H1 (cell line): Measurements from ENCODE around the gene UBQLNL. TPM values are rescaled to one million over a fixed set of nuclear protein-coding genes. Genes with fewer than 3 reads are reported as not detected.

ENCODE experiments used
- CTCF ChIA-PET: fragments of 300-600 bp; sonication (Branson Sonifier 250); formaldehyde crosslinking; loops from one replicate; lab custom pipeline; 2021; ENCODE audit not compliant: partially characterized antibody; lab: Charles Lee
- POLR2A ChIA-PET: fragments of 300-600 bp; sonication (Branson Sonifier 250); formaldehyde crosslinking; loops from one replicate; lab custom pipeline; 2021; ENCODE audit warnings: inconsistent platforms; ENCODE audit not compliant: partially characterized antibody; lab: Charles Lee
- DNase-seq, 2 experiments: peaks; one replicate each; pipeline versions ENCODE4 v3.0.0 to v3.0.0-alpha.2; 2010 to 2022; ENCODE audit warnings: low spot score in 2 of 2, low read depth in 1 of 2, mixed read lengths in 1 of 2
- FAIRE-seq: peaks from 2 replicates; lab custom pipeline; 2011; peaks lifted over from hg19 to GRCh38; lab: Jason Lieb, UNC
- H2AFZ ChIP-seq: 2 replicates; pipeline ENCODE4 v1.8.1; 2012; ENCODE audit warnings: low read length, inconsistent platforms
- H2AK5ac ChIP-seq: 2 replicates; pipeline ENCODE4 v1.6.1; 2013; ENCODE audit warnings: low read depth, low read length
- H2BK120ac ChIP-seq: replicated peaks from 2 replicates; pipeline ENCODE3; 2013; ENCODE audit warnings: low read depth, low read length, inconsistent platforms
- H2BK12ac ChIP-seq: 2 replicates; pipeline ENCODE4 v1.6.1; 2013; ENCODE audit warnings: low read depth, low read length
- H2BK15ac ChIP-seq: 2 replicates; pipeline ENCODE4 v1.6.1; 2013; ENCODE audit warnings: low read length
- H2BK20ac ChIP-seq: 2 replicates; pipeline ENCODE4 v1.6.1; 2013; ENCODE audit warnings: low read length
- H2BK5ac ChIP-seq: 2 replicates; pipeline ENCODE4 v1.6.1; 2013; ENCODE audit warnings: low read depth, low read length
- H3K14ac ChIP-seq: 2 replicates; pipeline ENCODE4 v1.6.1; 2013; ENCODE audit warnings: inconsistent platforms; ENCODE audit not compliant: insufficient read length
- H3K18ac ChIP-seq: 2 replicates; pipeline ENCODE4 v1.6.1; 2013; ENCODE audit warnings: low read length; ENCODE audit errors: extremely low read depth
- H3K23ac ChIP-seq: 2 replicates; pipeline ENCODE4 v1.6.1; 2013; ENCODE audit warnings: inconsistent platforms; ENCODE audit not compliant: insufficient read length
- H3K23me2 ChIP-seq: 2 replicates; pipeline ENCODE4 v1.6.1; 2013; ENCODE audit warnings: low read depth, low read length
- H3K27ac ChIP-seq: 2 replicates; pipeline ENCODE4 v1.6.1; 2011; ENCODE audit warnings: low read depth, low read length, inconsistent platforms
- H3K27me3 ChIP-seq, 4 experiments: replicated peaks in 1 of 4; 1 replicate in 1 of 4; 2 replicates in 3 of 4; pipeline versions ENCODE4 v1.6.1 to v1.8.1; 2011 to 2013; ENCODE audit warnings: low read length in 3 of 4, mild to moderate bottlenecking in 3 of 4, inconsistent platforms in 2 of 4, mixed read lengths in 2 of 4, moderate library complexity in 1 of 4; ENCODE audit not compliant: control insufficient read depth in 3 of 4, insufficient read depth in 3 of 4; ENCODE audit errors: extremely low read depth in 1 of 4
- H3K36me3 ChIP-seq, 4 experiments: 2 replicates each; pipeline versions ENCODE4 v1.6.1 to v1.8.1; 2011 to 2013; ENCODE audit warnings: mild to moderate bottlenecking in 4 of 4, low read length in 3 of 4, moderate library complexity in 2 of 4, control low read depth in 1 of 4, inconsistent platforms in 1 of 4; ENCODE audit not compliant: insufficient read depth in 4 of 4, control insufficient read depth in 2 of 4
- H3K4ac ChIP-seq: replicated peaks from 2 replicates; pipeline ENCODE3; 2013; ENCODE audit warnings: low read length, low read depth, mixed read lengths, inconsistent platforms; ENCODE audit not compliant: insufficient read length
- H3K4me1 ChIP-seq, 4 experiments: replicated peaks in 1 of 4; 1 replicate in 1 of 4; 2 replicates in 3 of 4; pipeline versions ENCODE4 v1.6.1 to v1.8.1; 2011 to 2013; ENCODE audit warnings: low read length in 3 of 4, inconsistent platforms in 2 of 4, mixed read lengths in 1 of 4; ENCODE audit not compliant: insufficient read depth in 4 of 4, control insufficient read depth in 3 of 4
- H3K4me2 ChIP-seq, 2 experiments: 2 replicates each; pipeline versions ENCODE4 v1.6.1 to v1.8.1; 2011 to 2013; ENCODE audit warnings: low read depth in 2 of 2, low read length in 2 of 2, control low read depth in 1 of 2, inconsistent platforms in 1 of 2, mild to moderate bottlenecking in 1 of 2; ENCODE audit not compliant: insufficient read depth in 1 of 2
- H3K4me3 ChIP-seq, 4 experiments: fragments of 200-600, 300-600 bp in 1 of 4; sonication (generic), shearing (Covaris generic), sonication (Bioruptor Twin) in 1 of 4; 2 replicates each; pipeline versions ENCODE4 v1.5.1 to v1.8.1; 2011 to 2016; ENCODE audit warnings: low read length in 4 of 4, low read depth in 3 of 4, control low read depth in 2 of 4, inconsistent platforms in 2 of 4, mild to moderate bottlenecking in 2 of 4, mixed read lengths in 1 of 4, moderate library complexity in 1 of 4; ENCODE audit not compliant: insufficient read depth in 2 of 4; ENCODE audit errors: extremely low read depth in 1 of 4
- H3K56ac ChIP-seq: replicated peaks from 2 replicates; pipeline ENCODE3; 2013; ENCODE audit warnings: low read depth, mild to moderate bottlenecking, mixed read lengths, low read length, inconsistent platforms; ENCODE audit not compliant: insufficient read length
- H3K79me1 ChIP-seq: 2 replicates; pipeline ENCODE4 v1.6.1; 2013; ENCODE audit warnings: low read depth, low read length, control low read depth
- H3K79me2 ChIP-seq, 2 experiments: 2 replicates each; pipeline versions ENCODE4 v1.6.1 to v1.8.1; 2012 to 2013; ENCODE audit warnings: low read length in 2 of 2, mild to moderate bottlenecking in 2 of 2, inconsistent platforms in 1 of 2; ENCODE audit not compliant: insufficient read depth in 2 of 2, control insufficient read depth in 1 of 2
- H3K9ac ChIP-seq, 4 experiments: replicated peaks in 1 of 4; 1 replicate in 1 of 4; 2 replicates in 3 of 4; pipeline versions ENCODE4 v1.6.1 to v1.8.1; 2011 to 2013; ENCODE audit warnings: low read depth in 3 of 4, low read length in 3 of 4, control low read depth in 2 of 4, mild to moderate bottlenecking in 2 of 4, moderate library complexity in 2 of 4, inconsistent platforms in 1 of 4; ENCODE audit errors: extremely low read depth in 1 of 4
- H3K9me3 ChIP-seq, 2 experiments: 2 replicates each; pipeline versions ENCODE4 v1.6.1 to v1.8.1; 2012 to 2013; ENCODE audit warnings: mild to moderate bottlenecking in 2 of 2, moderate library complexity in 2 of 2, control low read depth in 1 of 2, inconsistent platforms in 1 of 2, low read depth in 1 of 2, low read length in 1 of 2, mixed read lengths in 1 of 2; ENCODE audit not compliant: insufficient read depth in 2 of 2
- H4K20me1 ChIP-seq, 2 experiments: replicated peaks in 1 of 2; 2 replicates each; pipeline versions ENCODE3 to v1.8.1; 2011 to 2013; ENCODE audit warnings: inconsistent platforms in 2 of 2, low read length in 2 of 2, mild to moderate bottlenecking in 1 of 2; ENCODE audit not compliant: insufficient read depth in 2 of 2, control insufficient read depth in 1 of 2
- H4K5ac ChIP-seq: 2 replicates; pipeline ENCODE4 v1.6.1; 2013; ENCODE audit warnings: low read length, low read depth, mixed read lengths, inconsistent platforms; ENCODE audit not compliant: insufficient read length
- H4K8ac ChIP-seq: 2 replicates; pipeline ENCODE4 v1.8.0; 2013; ENCODE audit warnings: mild to moderate bottlenecking, moderate library complexity, low read length, inconsistent platforms; ENCODE audit not compliant: insufficient read depth; ENCODE audit errors: extremely low read depth
- H4K91ac ChIP-seq: replicated peaks from 2 replicates; pipeline ENCODE3; 2013; ENCODE audit warnings: low read length, mixed read lengths, inconsistent platforms; ENCODE audit not compliant: insufficient read length
- BCL11A ChIP-seq, 2 experiments: IDR thresholded peaks; one replicate each; pipeline ENCODE4 v1.6.1; 2011; ENCODE audit warnings: low read depth in 2 of 2, low read length in 2 of 2, mild to moderate bottlenecking in 2 of 2
- BRCA1 ChIP-seq: IDR thresholded peaks from 2 replicates; pipeline ENCODE4 v1.6.1; 2012; ENCODE audit warnings: low read depth, low read length, improper control_type of control experiment
- CEBPB ChIP-seq: IDR thresholded peaks from 2 replicates; pipeline ENCODE4 v1.6.1; 2012; ENCODE audit warnings: low read depth, low read length
- CHD2 ChIP-seq: IDR thresholded peaks from 2 replicates; pipeline ENCODE4 v1.6.1; 2012; ENCODE audit warnings: low read length, improper control_type of control experiment
- EZH2 ChIP-seq: fragments of 200-600 bp; sonication (generic); IDR thresholded peaks from 2 replicates; pipeline ENCODE4 v1.7.1; 2012; ENCODE audit warnings: low read depth, mild to moderate bottlenecking, moderate library complexity, low read length, inconsistent platforms; ENCODE audit not compliant: severe bottlenecking
- HDAC6 ChIP-seq: IDR thresholded peaks from one replicate; pipeline ENCODE4 v1.7.1; 2012; ENCODE audit warnings: low read depth, mild to moderate bottlenecking, inconsistent platforms, low read length, moderate library complexity
- MAFK ChIP-seq: IDR thresholded peaks from 2 replicates; pipeline ENCODE4 v1.6.1; 2012; ENCODE audit warnings: low read depth, mild to moderate bottlenecking, improper control_type of control experiment, low read length
- RBBP5 ChIP-seq: IDR thresholded peaks from 2 replicates; pipeline ENCODE4 v1.7.1; 2012; ENCODE audit warnings: low read depth, mild to moderate bottlenecking, inconsistent platforms, low read length, moderate library complexity, borderline replicate concordance
- SUZ12 ChIP-seq: fragments of 200-600 bp; sonication (generic); IDR thresholded peaks from 2 replicates; pipeline ENCODE4 v1.6.1; 2012; ENCODE audit warnings: mild to moderate bottlenecking, inconsistent platforms, low read length, moderate library complexity, mixed read lengths
- ZNF274 ChIP-seq: IDR thresholded peaks from 2 replicates; pipeline ENCODE4 v1.7.0; 2012; ENCODE audit warnings: low read length, borderline replicate concordance; ENCODE audit errors: extremely low read depth
- WGBS, 2 experiments: shearing (Covaris generic) in 1 of 2; methylation state at CpG; one replicate each; pipeline versions ENCODE4 v1.1.6 to v1.1.7; 2013 to 2015; ENCODE audit warnings: low lambda C conversion rate in 2 of 2, mixed read lengths in 2 of 2, inconsistent platforms in 1 of 2, low coverage in 1 of 2, missing lambda C conversion rate in 1 of 2; ENCODE audit not compliant: insufficient replicate concordance in 2 of 2, insufficient coverage in 1 of 2, insufficient read length in 1 of 2; ENCODE audit errors: extremely low coverage in 1 of 2, missing lambda C conversion rate in 1 of 2; 5-methylcytosine and 5-hydroxymethylcytosine counted together
- polyA plus RNA-seq, 7 experiments: library from polyadenylated mRNA; depleted of rRNA in 3 of 7; stranded (reverse) in 5 of 7; unstranded in 2 of 7; fragments of >200 nt in 5 of 7; fragments of 200-250 nt in 2 of 7; gene quantifications; 1 replicate in 5 of 7; 2 replicates in 1 of 7; 4 replicates in 1 of 7; pipeline versions ENCODE4 v1.2.1 to v1.2.3, GENCODE V29; 2011 to 2013; ENCODE audit warnings: missing spikeins in 2 of 7, mixed read lengths in 2 of 7
- total RNA-seq: library from RNA; stranded (reverse); fragmentation: NEBNext Ultra II Directional; extraction: Animal tissue kit (Norgen Biotek cat#: 25700); gene quantifications from 2 replicates; pipeline ENCODE4 v1.2.1, GENCODE V29; 2021
- TF ChIP-seq, protein P1 (sequence below), 3 experiments: IDR thresholded peaks; 1 replicate in 2 of 3; 2 replicates in 1 of 3; pipeline versions ENCODE4 v1.5.1 to v1.6.1; 2011; ENCODE audit warnings: low read length in 3 of 3, mild to moderate bottlenecking in 3 of 3, inconsistent platforms in 2 of 3, low read depth in 1 of 3, moderate library complexity in 1 of 3; ENCODE audit not compliant: insufficient read depth in 1 of 3; ENCODE audit errors: control extremely low read depth in 1 of 3

Gene UBQLNL
- total and polyA plus RNA-seq, 2 of the 8 experiments (the other 6 are each of a cell fraction or from before 2014, with no cell fraction given) = 0.35 TPM; not detected in 1

DNA sequence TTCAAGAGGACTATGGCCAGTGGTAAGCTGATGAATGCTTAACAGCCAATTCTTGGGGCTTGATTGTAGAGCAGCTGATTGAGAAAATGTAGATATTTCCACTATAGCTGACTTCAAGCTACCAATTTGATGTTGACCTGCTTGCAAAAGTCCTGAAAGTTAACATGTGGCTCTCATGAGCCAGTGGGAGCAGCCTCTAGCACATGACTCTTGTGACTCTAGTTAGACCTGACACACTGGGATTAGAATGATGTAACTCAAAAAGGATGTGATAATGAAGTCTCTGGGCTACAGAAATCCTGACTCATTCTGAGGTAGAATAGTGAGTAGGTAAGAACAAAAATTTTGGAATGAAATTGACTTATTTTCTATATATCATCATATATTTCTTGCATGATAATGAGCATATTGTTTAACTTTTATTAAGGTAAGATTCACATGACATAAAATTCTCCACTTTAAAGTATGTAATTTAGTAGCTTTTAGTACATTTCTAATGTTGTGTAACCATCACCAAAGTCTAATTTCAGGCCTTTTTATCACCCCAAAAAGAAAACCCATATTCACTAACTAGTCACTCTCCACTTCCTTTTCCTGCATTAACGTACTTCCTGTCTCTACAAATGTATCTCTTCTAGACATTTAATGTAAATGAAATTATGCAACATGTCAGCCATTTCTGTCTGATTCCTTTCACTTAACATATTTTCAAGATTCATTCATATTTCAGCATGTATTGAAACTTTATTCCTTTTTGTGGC lies 47.9 kb upstream of the UBQLNL start:
- Histone ChIP-seq H3K23ac (no peak overlapping the region), H2BK15ac (no peak overlapping the region), H2BK120ac (no peak overlapping the region), H3K23me2 (no peaks in the 10 kb centered on the region), H3K36me3 (no peaks in the 10 kb centered on the region), H3K56ac (no peak overlapping the region), H2BK12ac (no peak overlapping the region), H3K79me2 (no peaks in the 10 kb centered on the region), H4K20me1 (no peaks in the 10 kb centered on the region), H3K18ac (no peak overlapping the region), H4K5ac (no peak overlapping the region), H3K4me3 (no peak overlapping the region), H3K9me3 (no peaks in the 10 kb centered on the region), H2BK20ac (no peak overlapping the region), H4K8ac (no peak overlapping the region), H2AK5ac (no peak overlapping the region), H2AFZ (no peak overlapping the region), H2BK5ac (no peak overlapping the region), H4K91ac (no peak overlapping the region), H3K14ac (no peak overlapping the region), H3K4me1 (no peaks in the 10 kb centered on the region), H3K4ac (no peak overlapping the region), H3K4me2 (no peak overlapping the region), H3K27ac (no peak overlapping the region), H3K27me3 (no peaks in the 10 kb centered on the region), H3K9ac (no peak overlapping the region), H3K79me1 (no peaks in the 10 kb centered on the region)
- no peak for DNase-seq
- CTCF ChIA-PET = no interaction called here
- POLR2A ChIA-PET = no interaction called here
- FAIRE-seq = no peak
- WGBS, 2 experiments = 81% methylated on average over 1 of the region's 1 CpG; no CpG with 5 or more reads in 1 of the 2 experiments
- no peak for TF ChIP-seq CHD2
- TF ChIP-seq MAFK = no peak
- no peak for TF ChIP-seq RBBP5
- TF ChIP-seq EZH2 = no peak
- no peak for TF ChIP-seq ZNF274
- no peak for TF ChIP-seq SUZ12
- TF ChIP-seq, protein P1, sequence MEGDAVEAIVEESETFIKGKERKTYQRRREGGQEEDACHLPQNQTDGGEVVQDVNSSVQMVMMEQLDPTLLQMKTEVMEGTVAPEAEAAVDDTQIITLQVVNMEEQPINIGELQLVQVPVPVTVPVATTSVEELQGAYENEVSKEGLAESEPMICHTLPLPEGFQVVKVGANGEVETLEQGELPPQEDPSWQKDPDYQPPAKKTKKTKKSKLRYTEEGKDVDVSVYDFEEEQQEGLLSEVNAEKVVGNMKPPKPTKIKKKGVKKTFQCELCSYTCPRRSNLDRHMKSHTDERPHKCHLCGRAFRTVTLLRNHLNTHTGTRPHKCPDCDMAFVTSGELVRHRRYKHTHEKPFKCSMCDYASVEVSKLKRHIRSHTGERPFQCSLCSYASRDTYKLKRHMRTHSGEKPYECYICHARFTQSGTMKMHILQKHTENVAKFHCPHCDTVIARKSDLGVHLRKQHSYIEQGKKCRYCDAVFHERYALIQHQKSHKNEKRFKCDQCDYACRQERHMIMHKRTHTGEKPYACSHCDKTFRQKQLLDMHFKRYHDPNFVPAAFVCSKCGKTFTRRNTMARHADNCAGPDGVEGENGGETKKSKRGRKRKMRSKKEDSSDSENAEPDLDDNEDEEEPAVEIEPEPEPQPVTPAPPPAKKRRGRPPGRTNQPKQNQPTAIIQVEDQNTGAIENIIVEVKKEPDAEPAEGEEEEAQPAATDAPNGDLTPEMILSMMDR (IDR thresholded peaks at IDR 0.05; ENCODE audit: control extremely low read depth in 1 of 3, insufficient read depth in 1 of 3, low read depth in 1 of 3, low read length in 3 of 3) = no peak
- TF ChIP-seq HDAC6 = no peak
- TF ChIP-seq BCL11A (IDR thresholded peaks at IDR 0.05; ENCODE audit: low read depth in 2 of 2, low read length in 2 of 2) = no peak
- no peak for TF ChIP-seq CEBPB
- no peak for TF ChIP-seq BRCA1
